Endothelial cell of umbilical vein (primary cell): ENCODE data around the gene CANT1. TPM values are rescaled to one million over a fixed set of nuclear protein-coding genes. Genes with fewer than 3 reads are reported as not detected.

Experiments
- BruUV-seq: library from RNA; stranded (reverse); fragments of 400-500 nt; replicated peaks from 2 replicates; lab custom pipeline; 2021; lab: Mats Ljungman, UMichigan
- CTCF ChIA-PET: fragments of 300-600, 350-600 bp; sonication (Branson Sonifier 250); formaldehyde crosslinking; loops from one replicate; lab custom pipeline; 2021; ENCODE audit warnings: antibody characterized with exemption, inconsistent platforms; lab: Charles Lee
- POLR2A ChIA-PET: fragments of 300-600, 350-600 bp; sonication (Branson Sonifier 250); formaldehyde crosslinking; loops from one replicate; lab custom pipeline; 2021; ENCODE audit warnings: antibody characterized with exemption, inconsistent platforms; lab: Charles Lee
- DNase-seq: peaks from one replicate; pipeline ENCODE4 v3.0.0-alpha.2; 2011; ENCODE audit warnings: low read depth, low spot score
- FAIRE-seq: peaks from 2 replicates; lab custom pipeline; 2011; peaks lifted over from hg19 to GRCh38; lab: Jason Lieb, UNC
- H2AFZ ChIP-seq: 2 replicates; pipeline ENCODE4 v1.6.0; 2012; ENCODE audit warnings: low read depth, low read length, control low read depth, inconsistent platforms
- H3K27ac ChIP-seq: 2 replicates; pipeline ENCODE4 v1.5.1; 2011; ENCODE audit warnings: low read depth, mild to moderate bottlenecking, control low read depth, low read length, moderate library complexity; ENCODE audit not compliant: insufficient read depth
- H3K27me3 ChIP-seq, 2 experiments: 2 replicates each; pipeline versions ENCODE4 v1.6.0 to v1.6.1; 2011; ENCODE audit warnings: low read length in 2 of 2, mixed read lengths in 1 of 2; ENCODE audit not compliant: control insufficient read depth in 2 of 2, insufficient read depth in 2 of 2
- H3K36me3 ChIP-seq, 2 experiments: 2 replicates in 1 of 2; 3 replicates in 1 of 2; pipeline ENCODE4 v1.5.1; 2011; ENCODE audit warnings: low read length in 2 of 2, mild to moderate bottlenecking in 1 of 2, moderate library complexity in 1 of 2; ENCODE audit not compliant: control insufficient read depth in 2 of 2, insufficient read depth in 2 of 2; ENCODE audit errors: extremely low read depth in 1 of 2
- H3K4me1 ChIP-seq: 3 replicates; pipeline ENCODE4 v1.5.1; 2011; ENCODE audit warnings: mild to moderate bottlenecking, low read length; ENCODE audit not compliant: control insufficient read depth, insufficient read depth; ENCODE audit errors: extremely low read depth
- H3K4me2 ChIP-seq: 2 replicates; pipeline ENCODE4 v1.6.1; 2011; ENCODE audit warnings: low read length, control low read depth, mixed read lengths; ENCODE audit not compliant: insufficient read depth
- H3K4me3 ChIP-seq, 3 experiments: fragments of 200-600 bp in 1 of 3; sonication (generic), shearing (Covaris generic) in 1 of 3; replicated peaks in 1 of 3; 2 replicates each; pipeline ENCODE4 v1.5.1; 2011 to 2016; ENCODE audit warnings: control low read depth in 3 of 3, low read length in 3 of 3, mild to moderate bottlenecking in 2 of 3, inconsistent platforms in 1 of 3, low read depth in 1 of 3, moderate library complexity in 1 of 3; ENCODE audit not compliant: insufficient read depth in 1 of 3
- H3K79me2 ChIP-seq: 2 replicates; pipeline ENCODE4 v1.6.0; 2012; ENCODE audit warnings: low read length, inconsistent platforms; ENCODE audit not compliant: control insufficient read depth, insufficient read depth
- H3K9ac ChIP-seq: replicated peaks from 2 replicates; pipeline ENCODE3; 2011; ENCODE audit warnings: low read length, control low read depth; ENCODE audit not compliant: insufficient read depth; ENCODE audit errors: extremely low read depth
- H3K9me1 ChIP-seq: replicated peaks from 3 replicates; pipeline ENCODE4 v1.6.0; 2011; ENCODE audit warnings: mild to moderate bottlenecking, low read length; ENCODE audit not compliant: control insufficient read depth, insufficient read depth; ENCODE audit errors: extremely low read depth
- H3K9me3 ChIP-seq: replicated peaks from 2 replicates; pipeline ENCODE4 v1.5.1; 2012; ENCODE audit warnings: low read length, inconsistent platforms; ENCODE audit not compliant: control insufficient read depth, insufficient read depth
- H4K20me1 ChIP-seq: replicated peaks from 2 replicates; pipeline ENCODE3; 2011; ENCODE audit warnings: mild to moderate bottlenecking, low read length; ENCODE audit not compliant: control insufficient read depth, insufficient read depth; ENCODE audit errors: extremely low read depth
- EZH2 ChIP-seq: IDR thresholded peaks from 2 replicates; pipeline ENCODE4 v1.6.1; 2012; ENCODE audit warnings: borderline replicate concordance, low read depth, mild to moderate bottlenecking, moderate library complexity, low read length, inconsistent platforms; ENCODE audit not compliant: severe bottlenecking
- FOS ChIP-seq: IDR thresholded peaks from 2 replicates; pipeline ENCODE4 v1.6.1; 2011; ENCODE audit warnings: mild to moderate bottlenecking, low read length, moderate library complexity, borderline replicate concordance; ENCODE audit not compliant: insufficient read depth
- GATA2 ChIP-seq: IDR thresholded peaks from 2 replicates; pipeline ENCODE4 v1.7.0; 2011; ENCODE audit warnings: low read depth, mild to moderate bottlenecking, moderate library complexity, mixed read lengths, low read length; ENCODE audit not compliant: insufficient read length, insufficient read depth
- JUN ChIP-seq: IDR thresholded peaks from 2 replicates; pipeline ENCODE4 v1.6.1; 2011; ENCODE audit warnings: borderline replicate concordance, low read depth; ENCODE audit not compliant: insufficient read length, insufficient read depth
- MYC ChIP-seq: IDR thresholded peaks from one replicate; pipeline ENCODE4 v1.6.1; 2011; ENCODE audit warnings: mild to moderate bottlenecking, low read depth, low read length
- POLR2A ChIP-seq: IDR thresholded peaks from 2 replicates; pipeline ENCODE4 v1.6.1; 2012; ENCODE audit warnings: low read depth, mild to moderate bottlenecking, control low read depth, low read length
- POLR2AphosphoS5 ChIP-seq: IDR thresholded peaks from 2 replicates; pipeline ENCODE4 v1.6.1; 2012; ENCODE audit warnings: low read depth, mild to moderate bottlenecking, control low read depth, low read length, moderate library complexity; ENCODE audit not compliant: insufficient read depth
- dilution Hi-C: fragments of 300-500 bp; cut with MboI; formaldehyde crosslinking; loops from one replicate; pipeline ENCODE4 v1.15.0; 2019; ENCODE audit warnings: low sequenced_read_pairs; ENCODE audit not compliant: extremely low pct_ligation_motif_present
- intact Hi-C: fragments of 100-400 bp; cut with micrococcal nuclease; formaldehyde crosslinking; loops from one replicate; pipeline ENCODE4 v1.10.0; 2022
- polyA plus RNA-seq, 4 experiments: library from polyadenylated mRNA; depleted of rRNA in 3 of 4; stranded (reverse) in 3 of 4; unstranded in 1 of 4; fragments of >200 nt; gene quantifications; 2 replicates each; pipeline versions ENCODE4 v1.2.1 to v1.2.3, GENCODE V29; 2011 to 2012; ENCODE audit warnings: missing spikeins in 1 of 4
- total RNA-seq: library from RNA; stranded (reverse); gene quantifications from 2 replicates; pipeline ENCODE4 v1.2.3, GENCODE V29; 2021
- TF ChIP-seq, protein P1 (sequence below), 2 donors: IDR thresholded peaks; 1 replicate in 1 of 2; 2 replicates in 1 of 2; pipeline ENCODE4 v1.5.1; 2011; ENCODE audit warnings: low read length in 2 of 2, mild to moderate bottlenecking in 2 of 2, moderate library complexity in 2 of 2, control low read depth in 1 of 2, inconsistent platforms in 1 of 2, low read depth in 1 of 2; ENCODE audit not compliant: insufficient read depth in 1 of 2; ENCODE audit errors: extremely low read depth in 1 of 2
- TF ChIP-seq, protein P2 (sequence below): IDR thresholded peaks from 2 replicates; pipeline ENCODE4 v1.6.1; 2011; ENCODE audit not compliant: insufficient read depth, insufficient read length

The CANT1 gene
- total and polyA plus RNA-seq, 2 donors (not counting 3 experiments of a cell fraction or from before 2014, with no cell fraction given), result 85.0 to 93.6 TPM

DNA sequence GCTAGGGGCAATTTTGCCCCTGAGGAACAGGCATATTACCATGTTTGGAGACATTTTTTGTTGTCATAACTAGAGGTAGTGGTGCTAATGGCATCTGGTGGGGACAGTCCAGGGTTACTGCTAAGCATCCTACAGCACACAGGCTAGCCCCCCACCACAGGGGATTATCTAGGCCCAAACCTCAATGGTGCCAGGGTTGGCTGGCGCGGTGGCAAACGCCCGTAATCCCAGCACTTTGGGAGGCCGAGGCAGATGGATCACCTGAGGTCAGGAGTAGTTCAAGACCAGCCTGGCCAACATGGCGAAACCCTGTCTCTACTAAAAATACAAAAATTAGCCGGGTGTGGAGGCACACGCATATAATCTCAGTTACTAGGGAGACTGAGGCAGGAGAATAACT is 29.6 kb upstream of the CANT1 start:
- no TSS peak for BruUV-seq
- no peak overlapping the region for H3K9ac ChIP-seq
- intact Hi-C loops, result no loop called here

DNA sequence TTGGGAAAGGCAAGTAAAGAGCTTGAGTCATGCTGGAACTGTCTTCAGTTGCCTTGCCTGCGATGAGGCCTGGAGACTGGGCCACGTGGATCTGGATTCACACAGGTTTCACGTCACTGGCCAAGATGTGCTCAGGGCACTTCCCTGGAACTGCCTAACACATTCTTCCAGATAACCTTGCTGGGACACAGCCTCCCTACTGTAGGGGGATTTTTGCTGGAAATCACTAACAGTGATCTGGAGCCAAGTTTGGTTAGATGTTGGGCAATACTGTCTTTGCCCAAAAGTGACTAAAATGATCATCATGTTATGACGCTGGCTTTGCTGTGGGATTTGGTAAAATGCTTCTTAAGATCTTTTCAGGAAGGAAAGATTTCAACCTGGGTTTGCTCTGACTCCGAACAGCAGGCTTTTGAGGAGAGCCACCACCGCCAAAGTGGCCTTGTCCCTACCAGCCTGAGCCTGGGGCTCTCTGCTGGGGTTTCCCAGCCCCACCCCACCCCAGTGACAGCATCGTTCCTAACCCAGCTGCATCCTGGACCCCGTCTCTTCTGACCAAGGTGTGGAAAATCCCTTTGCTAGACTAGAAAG is 29.1 kb upstream of the CANT1 start:
- Histone ChIP-seq H3K9me3 (no peaks in the 10 kb centered on the region), H3K9me1 (no peaks in the 10 kb centered on the region), H3K79me2 (no peaks in the 10 kb centered on the region), H3K27me3 (no peaks in the 10 kb centered on the region), H3K4me2 (no peak overlapping the region), H3K36me3 (no peaks in the 10 kb centered on the region), H3K27ac (no peak overlapping the region), H3K4me1 (peaks cover 10% of the 10 kb centered on the region), H4K20me1 (no peaks in the 10 kb centered on the region), H3K9ac (no peak overlapping the region), H2AFZ (no peak overlapping the region), H3K4me3 (no peak overlapping the region)
- FAIRE-seq, result no peak
- no peak for DNase-seq
- BruUV-seq, result no TSS peak
- ChIA-PET CTCF (interaction anchor here (4.7 to 8.6 kb wide), 2 partner anchors 10 to 17 kb away, joined by 75 to 91 read pairs; no protein-coding TSS in a partner anchor), POLR2A (no interaction called here)
- intact Hi-C loops (no loop called here), dilution Hi-C loops (no loop called here)
- no peak for TF ChIP-seq POLR2A
- TF ChIP-seq FOS, result no peak
- TF ChIP-seq EZH2, result no peak
- no peak for TF ChIP-seq GATA2
- TF ChIP-seq MYC, result no peak
- TF ChIP-seq, protein P1, sequence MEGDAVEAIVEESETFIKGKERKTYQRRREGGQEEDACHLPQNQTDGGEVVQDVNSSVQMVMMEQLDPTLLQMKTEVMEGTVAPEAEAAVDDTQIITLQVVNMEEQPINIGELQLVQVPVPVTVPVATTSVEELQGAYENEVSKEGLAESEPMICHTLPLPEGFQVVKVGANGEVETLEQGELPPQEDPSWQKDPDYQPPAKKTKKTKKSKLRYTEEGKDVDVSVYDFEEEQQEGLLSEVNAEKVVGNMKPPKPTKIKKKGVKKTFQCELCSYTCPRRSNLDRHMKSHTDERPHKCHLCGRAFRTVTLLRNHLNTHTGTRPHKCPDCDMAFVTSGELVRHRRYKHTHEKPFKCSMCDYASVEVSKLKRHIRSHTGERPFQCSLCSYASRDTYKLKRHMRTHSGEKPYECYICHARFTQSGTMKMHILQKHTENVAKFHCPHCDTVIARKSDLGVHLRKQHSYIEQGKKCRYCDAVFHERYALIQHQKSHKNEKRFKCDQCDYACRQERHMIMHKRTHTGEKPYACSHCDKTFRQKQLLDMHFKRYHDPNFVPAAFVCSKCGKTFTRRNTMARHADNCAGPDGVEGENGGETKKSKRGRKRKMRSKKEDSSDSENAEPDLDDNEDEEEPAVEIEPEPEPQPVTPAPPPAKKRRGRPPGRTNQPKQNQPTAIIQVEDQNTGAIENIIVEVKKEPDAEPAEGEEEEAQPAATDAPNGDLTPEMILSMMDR (IDR thresholded peaks at IDR 0.05; ENCODE audit: extremely low read depth in 1 of 2, insufficient read depth in 1 of 2, low read depth in 1 of 2, low read length in 2 of 2), result no peak
- TF ChIP-seq JUN, result no peak
- no peak for TF ChIP-seq POLR2AphosphoS5
- TF ChIP-seq, protein P2, sequence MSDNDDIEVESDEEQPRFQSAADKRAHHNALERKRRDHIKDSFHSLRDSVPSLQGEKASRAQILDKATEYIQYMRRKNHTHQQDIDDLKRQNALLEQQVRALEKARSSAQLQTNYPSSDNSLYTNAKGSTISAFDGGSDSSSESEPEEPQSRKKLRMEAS, result no peak

More for the DNA sequence above, 29.6 kb upstream of the CANT1 start:
- H3K9me3 ChIP-seq, result no peaks in the 10 kb centered on the region
- no peaks in the 10 kb centered on the region for H3K27me3 ChIP-seq
- H3K4me3 ChIP-seq, result no peak overlapping the region
- dilution Hi-C loops, result no loop called here
- no peak for TF ChIP-seq POLR2A
- DNase-seq (no peak), FAIRE-seq (no peak)
- ChIA-PET POLR2A (no interaction called here), CTCF (interaction anchor here (4.7 to 8.6 kb wide), 2 partner anchors 11 to 18 kb away, joined by 75 to 91 read pairs; no protein-coding TSS in a partner anchor)
- peaks cover 10% of the 10 kb centered on the region for H3K4me1 ChIP-seq
- H3K9me1 ChIP-seq, result no peaks in the 10 kb centered on the region
- no peaks in the 10 kb centered on the region for H3K79me2 ChIP-seq
- no peak overlapping the region for H2AFZ ChIP-seq
- no peaks in the 10 kb centered on the region for H3K36me3 ChIP-seq
- no peak overlapping the region for H3K4me2 ChIP-seq
- no peaks in the 10 kb centered on the region for H4K20me1 ChIP-seq
- no peak overlapping the region for H3K27ac ChIP-seq
